TTC549 (cell line): Measurements from ENCODE around the gene DOK7.
A peak's percentile ranks its signal among the peaks of the same experiment; 100 is the strongest.

Experiments
- FAIRE-seq: peaks from 2 replicates; lab custom pipeline; 2012; peaks lifted over from hg19 to GRCh38; lab: Jason Lieb, UNC

Gene DOK7

DNA sequence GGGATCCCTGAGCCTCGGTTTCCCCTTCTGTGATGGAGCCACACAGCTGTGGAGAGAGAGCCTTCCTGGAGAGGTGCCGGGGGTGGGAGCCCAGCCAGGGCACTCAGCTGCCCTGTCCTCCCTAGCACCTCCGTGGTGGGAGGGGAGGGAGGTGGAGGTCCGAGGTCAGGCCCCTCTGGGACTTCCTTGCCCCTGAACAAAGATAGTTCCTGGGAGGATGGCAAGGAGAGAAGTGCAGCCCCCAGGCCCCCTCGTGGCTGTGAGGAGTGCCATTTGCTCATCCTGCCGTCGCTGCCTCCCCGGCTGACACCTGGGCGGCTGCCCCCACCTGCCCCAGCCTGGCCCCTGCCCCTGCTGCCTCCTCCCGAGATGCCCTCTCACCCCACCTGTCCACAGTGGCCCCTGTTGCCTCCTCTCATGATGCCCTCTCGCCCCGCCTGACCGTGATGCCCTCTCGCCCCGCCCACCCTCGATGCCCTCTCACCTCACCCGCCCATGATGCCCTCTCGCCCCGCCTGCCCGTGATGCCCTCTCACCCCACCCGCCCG is 12.7 kb downstream of the DOK7 start:
- no peak for FAIRE-seq

GRCh38 chr4:3476341-3476747 is 13.2 kb downstream of the DOK7 start:
- FAIRE-seq, result no peak

GRCh38 chr4:3476936-3477749 is 14.0 kb downstream of the DOK7 start:
- no peak for FAIRE-seq

DNA sequence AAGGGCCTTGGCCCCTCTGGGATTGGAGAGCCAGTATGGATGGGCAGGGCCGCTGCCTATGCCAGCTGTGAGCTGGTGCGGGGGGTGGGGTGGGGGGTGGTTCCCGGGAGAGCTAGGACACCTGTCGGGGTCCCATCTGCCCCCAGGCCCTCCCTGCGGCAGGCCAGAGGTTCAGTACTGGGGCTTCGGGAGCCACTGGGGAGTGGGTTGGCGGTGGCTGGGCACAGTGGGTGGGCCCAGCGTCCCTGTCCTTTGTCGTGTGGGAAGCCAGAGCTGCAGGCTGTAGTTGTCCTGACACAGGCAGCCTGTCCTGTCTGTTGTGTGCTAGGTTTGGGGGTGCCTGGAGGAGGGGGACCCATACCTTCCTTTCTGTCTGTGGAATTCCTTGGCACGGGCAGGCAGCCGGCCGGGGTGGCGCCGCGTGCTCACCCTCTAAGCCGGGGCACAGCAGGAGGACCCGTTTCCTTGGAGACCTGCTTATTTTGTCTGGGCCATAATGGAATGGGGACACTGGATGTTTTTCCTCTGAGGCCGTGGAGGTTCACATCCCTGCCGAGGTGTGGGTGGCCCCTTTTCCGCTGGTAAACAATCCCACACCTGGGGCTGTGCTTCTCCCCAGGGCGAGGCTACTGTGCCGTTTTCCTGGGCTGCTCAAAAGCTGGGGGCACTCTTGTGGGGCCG is 14.8 kb downstream of the DOK7 start:
- no peak for FAIRE-seq

DNA sequence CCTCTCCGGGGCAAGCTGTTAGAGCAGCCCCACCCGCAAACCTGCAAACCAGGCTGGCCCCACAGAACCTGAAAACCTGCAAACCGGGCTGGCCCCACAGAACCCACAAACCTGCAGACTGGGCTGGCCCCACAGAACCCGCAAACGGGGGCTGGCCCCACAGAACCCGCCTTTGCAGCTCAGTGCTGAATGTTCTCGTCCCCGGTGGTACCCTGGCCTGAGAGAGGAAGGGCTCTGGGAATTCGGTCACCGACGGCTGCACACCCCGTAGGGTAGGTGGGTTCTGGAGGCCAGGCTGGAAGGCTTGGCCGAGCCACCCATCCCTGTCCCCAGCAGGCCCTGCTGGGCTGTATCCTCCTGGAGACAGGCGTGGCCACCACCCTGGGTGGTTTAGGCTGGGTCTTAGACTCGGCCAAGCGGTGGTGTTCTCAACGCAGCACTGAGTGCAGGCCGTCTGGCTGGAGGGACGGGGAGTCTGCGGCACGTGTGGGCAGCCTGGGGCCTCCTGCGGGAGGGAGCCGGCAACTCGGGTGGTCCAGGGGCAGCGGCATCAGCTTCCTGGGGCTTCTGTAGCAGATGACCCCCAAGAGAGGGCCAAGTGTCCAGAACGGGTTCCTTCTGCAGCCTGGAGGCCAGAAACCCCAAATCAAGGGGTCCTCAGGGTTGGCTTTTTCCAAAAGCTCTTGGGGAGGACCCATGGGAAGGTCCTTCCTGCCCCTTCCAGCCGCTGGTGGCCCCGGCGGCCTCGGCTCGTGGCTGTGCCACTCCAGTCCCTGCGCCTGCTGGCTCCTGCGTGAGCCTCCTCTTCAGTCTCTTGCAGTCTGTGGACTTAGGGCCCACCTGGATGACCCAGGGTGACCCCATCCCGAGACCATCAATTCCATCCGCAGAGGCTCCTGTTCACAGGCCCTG is 15.6 kb downstream of the DOK7 start:
- no peak for FAIRE-seq

DNA sequence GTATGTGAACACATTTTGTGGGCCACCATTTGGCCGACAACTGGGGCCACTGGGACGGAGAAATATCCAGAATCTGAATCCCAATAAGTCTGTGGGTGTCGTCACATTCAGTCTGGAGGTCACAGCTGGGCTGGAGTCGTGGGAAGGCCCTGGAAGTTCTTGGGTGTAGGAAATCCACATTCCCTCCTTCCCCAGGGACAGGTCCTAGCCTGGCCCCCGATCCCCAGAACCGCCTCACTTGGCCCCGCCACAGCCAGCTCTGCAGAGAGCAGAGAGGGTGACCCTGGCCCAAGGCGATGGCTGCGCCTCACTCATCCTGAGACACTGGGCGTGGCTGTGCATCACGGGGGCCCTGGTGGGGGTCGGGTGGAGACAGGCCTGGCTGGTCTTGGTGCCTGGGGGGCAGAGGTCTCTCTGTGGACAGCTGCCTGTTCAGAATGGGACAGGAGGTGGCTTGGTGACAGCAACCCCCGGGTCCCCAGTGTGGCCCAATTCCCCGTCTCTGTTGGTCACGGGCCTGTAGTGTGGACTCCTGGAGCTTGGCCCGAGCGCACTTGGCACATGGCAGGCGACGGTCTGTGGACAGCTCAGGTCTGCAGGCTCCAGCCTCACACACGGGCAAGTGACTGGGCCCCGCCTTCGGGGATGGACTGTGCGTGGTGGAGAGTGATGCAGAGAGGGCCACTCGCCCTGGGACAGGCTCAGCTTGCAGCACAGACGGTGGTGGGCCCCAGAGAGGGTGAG is 16.4 kb downstream of the DOK7 start:
- no peak for FAIRE-seq

DNA sequence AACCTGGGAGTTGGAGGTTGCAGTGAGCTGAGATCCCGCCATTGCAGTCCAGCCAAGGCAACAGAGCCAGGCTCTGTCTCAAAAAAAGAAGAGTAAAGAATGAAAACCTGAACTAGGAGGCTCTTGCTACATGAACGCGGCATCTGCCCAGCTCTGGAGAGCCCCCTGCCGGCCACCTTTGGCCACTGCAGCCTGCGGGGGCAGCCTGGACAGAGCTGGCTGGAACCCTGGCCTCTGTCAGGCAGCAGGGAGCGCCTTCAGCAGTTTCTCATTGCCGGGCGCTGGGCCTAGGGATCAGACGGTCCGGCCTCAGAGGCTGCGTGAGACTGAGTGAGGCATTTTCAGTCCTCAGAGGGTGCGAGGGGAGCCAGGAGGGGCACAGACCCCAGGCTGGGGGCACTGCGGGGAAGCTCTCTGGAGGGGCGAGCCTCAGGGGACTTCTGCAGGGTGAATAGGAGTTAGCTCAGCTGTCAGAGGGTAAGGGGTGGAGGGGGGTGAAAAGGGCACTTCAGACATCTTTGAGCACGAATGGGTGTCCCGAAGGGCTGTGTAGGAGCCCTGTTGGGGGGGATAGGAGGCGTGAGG is 17.5 kb downstream of the DOK7 start:
- peak; percentile 62 for FAIRE-seq

DNA sequence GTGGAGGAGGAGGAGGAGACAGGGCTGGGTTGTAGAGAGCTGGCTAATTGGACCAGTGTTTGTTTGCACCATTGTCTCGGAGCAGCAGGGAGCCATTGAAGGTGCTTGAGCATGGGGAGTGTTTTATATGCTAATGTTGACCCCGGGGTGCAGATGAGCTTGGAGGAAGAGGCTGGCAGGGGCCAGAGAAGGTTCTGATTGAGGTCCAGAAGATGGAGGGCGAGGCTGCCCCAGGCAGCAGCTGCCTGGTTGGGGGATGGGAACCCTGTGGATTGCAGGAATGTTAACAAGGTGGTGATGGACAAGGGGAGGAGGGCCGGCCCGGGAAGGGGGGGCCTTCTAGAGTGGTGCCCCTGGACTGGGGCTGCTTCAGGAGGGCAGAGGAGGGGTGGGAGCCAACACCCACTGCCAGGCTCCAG is 18.0 kb downstream of the DOK7 start:
- FAIRE-seq, result no peak

DNA sequence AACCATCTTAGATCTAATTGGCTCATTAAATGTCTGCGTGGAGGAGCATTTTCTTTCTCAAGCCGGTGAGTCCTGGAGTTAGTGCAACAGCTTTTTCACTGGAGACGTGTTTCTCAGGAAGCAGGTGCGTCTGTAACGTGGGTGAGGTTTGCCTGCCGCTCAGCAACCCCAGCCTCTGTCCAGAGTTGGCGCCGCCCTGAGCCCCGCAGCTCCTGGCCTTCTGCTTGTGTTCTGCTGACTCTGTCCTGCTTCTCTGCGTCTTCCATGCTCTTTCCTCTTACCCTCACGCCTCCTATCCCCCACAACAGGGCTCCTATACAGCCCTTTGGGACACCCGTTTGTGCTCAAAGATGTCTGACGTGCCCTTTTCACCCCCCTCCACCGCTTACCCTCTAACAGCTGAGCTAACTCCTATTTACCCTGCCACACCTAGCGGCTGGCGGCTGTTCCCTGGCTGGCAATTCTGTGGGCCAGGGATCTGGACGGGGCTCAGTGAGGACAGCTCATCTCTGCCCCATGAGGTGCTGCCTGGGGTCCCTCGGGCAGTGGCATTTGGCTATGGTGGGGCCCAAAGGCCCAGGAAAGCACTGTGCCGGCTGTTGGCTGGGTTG is 18.8 kb downstream of the DOK7 start:
- no peak for FAIRE-seq

- no peak for FAIRE-seq
Observed at GRCh38 chr4:3482707-3483106, 19.6 kb downstream of the DOK7 start.

DNA sequence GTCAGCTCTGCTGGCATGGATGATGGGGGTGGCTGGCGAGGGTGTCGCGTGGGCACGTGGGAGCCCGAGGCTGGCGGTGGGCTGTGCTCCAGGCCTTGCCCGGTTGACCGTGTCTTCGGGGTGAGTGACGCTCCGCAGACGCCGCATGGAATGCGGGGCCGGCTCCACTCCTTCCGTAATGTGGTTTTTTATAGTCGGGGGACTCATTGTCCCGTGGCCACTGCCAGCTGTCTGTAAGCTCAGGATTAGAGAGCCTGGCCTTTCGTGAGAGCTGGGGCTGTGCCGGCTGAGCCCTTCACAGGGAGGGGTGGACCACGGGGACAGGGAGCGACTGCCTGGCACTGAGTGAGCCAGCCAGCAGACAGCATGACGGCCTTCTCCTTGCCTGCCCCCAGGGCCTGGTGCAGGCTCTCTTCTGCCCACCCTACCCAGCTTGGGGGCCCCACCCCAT is 20.4 kb downstream of the DOK7 start:
- no peak for FAIRE-seq

GRCh38 chr4:3484057-3484973 is 21.2 kb downstream of the DOK7 start:
- no peak for FAIRE-seq

DNA sequence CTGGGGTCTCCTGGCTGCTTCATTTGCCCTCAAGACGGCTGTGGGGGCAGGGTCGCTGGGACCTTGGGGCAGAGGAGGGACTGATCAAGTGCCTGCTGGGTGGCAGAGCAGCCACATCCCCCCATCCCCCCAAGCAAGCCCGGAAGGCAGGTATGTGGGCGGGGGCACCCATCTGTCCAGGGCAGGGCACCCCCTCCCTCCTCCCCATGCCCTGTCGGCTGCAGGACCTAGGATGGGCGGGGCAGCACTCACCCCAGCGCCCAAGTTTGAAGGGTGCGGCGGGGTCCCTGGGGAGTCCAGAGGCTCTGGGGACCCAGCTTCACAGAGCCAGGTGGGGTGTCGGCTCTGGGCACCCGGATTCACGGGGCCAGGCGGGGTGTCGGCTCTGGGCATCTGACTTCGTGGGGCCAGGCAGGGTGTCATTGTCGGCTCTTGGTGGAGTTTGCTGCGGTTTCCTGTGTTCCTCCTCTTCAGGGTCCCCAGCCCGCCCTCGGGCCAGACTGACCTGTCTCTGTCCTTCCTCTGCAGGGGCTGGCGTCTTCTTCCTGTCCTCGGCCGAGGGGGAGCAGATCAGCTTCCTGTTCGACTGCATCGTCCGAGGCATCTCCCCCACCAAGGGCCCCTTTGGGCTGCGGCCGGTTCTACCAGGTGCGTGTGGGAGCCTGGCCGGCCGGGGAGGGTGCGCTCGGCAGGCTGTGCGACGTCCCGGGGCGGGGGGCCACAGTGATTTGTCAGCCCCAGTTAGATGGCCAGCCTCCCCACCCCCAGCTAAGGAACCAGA is 22.1 kb downstream of the DOK7 start:
- no peak for FAIRE-seq

GRCh38 chr4:3485886-3486540 is 22.9 kb downstream of the DOK7 start:
- FAIRE-seq, result no peak

DNA sequence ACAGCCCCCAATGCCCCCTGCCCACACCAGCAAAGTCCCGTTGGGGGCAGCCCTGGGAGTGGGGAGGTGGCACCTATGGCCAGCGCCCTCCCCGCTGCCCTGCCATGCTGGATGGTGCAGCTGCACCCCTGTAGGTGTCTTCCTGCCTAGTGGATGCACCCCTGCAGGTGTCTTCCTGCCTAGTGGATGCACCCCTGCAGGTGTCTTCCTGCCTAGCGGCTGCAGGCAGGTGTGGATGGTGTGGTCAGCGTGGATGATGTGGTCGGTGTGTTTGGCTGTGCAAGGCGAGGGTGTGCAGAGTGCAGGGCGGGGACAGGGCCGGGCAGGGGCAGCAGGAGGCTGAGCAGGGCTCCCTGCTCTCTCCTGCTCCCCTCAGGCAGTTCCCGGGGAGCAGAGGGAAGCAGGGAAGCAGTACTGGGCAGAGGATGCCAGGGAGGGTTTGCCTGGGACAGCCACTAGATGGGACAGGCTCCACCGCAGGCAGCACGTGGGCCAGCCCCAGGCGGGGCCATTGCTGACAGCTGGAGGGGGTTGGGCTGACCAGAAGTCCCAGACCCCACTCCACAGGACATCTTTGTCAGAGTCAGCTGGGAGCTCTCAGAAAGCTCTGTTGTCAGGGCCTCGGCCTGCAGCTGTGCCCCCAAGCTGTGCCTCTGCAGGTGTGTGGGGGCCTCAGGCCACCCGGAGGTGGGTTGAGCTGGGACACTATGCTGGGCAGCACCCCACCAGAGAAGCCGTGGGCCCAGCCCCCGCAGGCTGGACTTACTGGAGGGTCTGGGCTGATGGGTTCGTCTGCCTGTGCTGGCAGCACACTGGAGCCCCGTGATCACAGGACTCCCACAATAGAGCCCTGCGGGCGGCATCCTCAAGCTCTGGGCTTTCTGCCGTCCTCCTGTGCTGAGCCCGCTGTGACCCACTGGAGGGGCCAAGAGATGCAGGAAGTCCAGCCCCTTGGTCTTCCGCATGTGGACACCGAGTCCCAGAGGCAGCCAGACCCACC is 23.7 kb downstream of the DOK7 start:
- FAIRE-seq, result no peak

- no peak for FAIRE-seq
Observed at GRCh38 chr4:3487861-3488260, 24.8 kb downstream of the DOK7 start.

- FAIRE-seq, result no peak
Observed at GRCh38 chr4:3488820-3489219, 25.7 kb downstream of the DOK7 start.
